ENCODE data around the gene UNG. TPM values are rescaled to one million over a fixed set of nuclear protein-coding genes. Genes with fewer than 3 reads are reported as not detected.

The UNG gene
- total RNA-seq, 1 donor from 2014 or later: 29.2 TPM

- Histone ChIP-seq H3K27ac (no peak overlapping the region), H3K27me3 (no peaks in the 10 kb centered on the region), H3K36me3 (peaks cover 0 to 27% of the 10 kb centered on the region in 2 donors), H3K4me1 (peaks cover 10% of the 10 kb centered on the region), H3K4me3 (no peak overlapping the region), H3K9me3 (no peaks in the 10 kb centered on the region)
- intact Hi-C loops (cut with DNase I): no loop called here
- TF ChIP-seq POLR2AphosphoS5 (IDR thresholded peaks at IDR 0.05; ENCODE audit: insufficient read depth in 1 of 2, low read depth in 1 of 2) (no peak), POLR2A (IDR thresholded peaks at IDR 0.05) (no peak)
- TF ChIP-seq, protein P1, sequence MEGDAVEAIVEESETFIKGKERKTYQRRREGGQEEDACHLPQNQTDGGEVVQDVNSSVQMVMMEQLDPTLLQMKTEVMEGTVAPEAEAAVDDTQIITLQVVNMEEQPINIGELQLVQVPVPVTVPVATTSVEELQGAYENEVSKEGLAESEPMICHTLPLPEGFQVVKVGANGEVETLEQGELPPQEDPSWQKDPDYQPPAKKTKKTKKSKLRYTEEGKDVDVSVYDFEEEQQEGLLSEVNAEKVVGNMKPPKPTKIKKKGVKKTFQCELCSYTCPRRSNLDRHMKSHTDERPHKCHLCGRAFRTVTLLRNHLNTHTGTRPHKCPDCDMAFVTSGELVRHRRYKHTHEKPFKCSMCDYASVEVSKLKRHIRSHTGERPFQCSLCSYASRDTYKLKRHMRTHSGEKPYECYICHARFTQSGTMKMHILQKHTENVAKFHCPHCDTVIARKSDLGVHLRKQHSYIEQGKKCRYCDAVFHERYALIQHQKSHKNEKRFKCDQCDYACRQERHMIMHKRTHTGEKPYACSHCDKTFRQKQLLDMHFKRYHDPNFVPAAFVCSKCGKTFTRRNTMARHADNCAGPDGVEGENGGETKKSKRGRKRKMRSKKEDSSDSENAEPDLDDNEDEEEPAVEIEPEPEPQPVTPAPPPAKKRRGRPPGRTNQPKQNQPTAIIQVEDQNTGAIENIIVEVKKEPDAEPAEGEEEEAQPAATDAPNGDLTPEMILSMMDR (IDR thresholded peaks at IDR 0.05): no peak
- no peak for DNase-seq (ENCODE audit: extremely low spot score in 2 of 2)
These were observed 38.6 kb upstream of the UNG start for GRCh38 chr12:109058773-109059172.

GRCh38 chr12:109064143-109064542, 33.3 kb upstream of the UNG start:
- Histone ChIP-seq H3K27ac (no peak overlapping the region), H3K9me3 (no peaks in the 10 kb centered on the region), H3K4me1 (no peaks in the 10 kb centered on the region), H3K27me3 (no peaks in the 10 kb centered on the region), H3K36me3 (peaks cover 2 to 33% of the 10 kb centered on the region in 2 donors), H3K4me3 (no peak overlapping the region)
- intact Hi-C loops (cut with DNase I): no loop called here
- TF ChIP-seq POLR2AphosphoS5 (IDR thresholded peaks at IDR 0.05; ENCODE audit: insufficient read depth in 1 of 2, low read depth in 1 of 2): no peak
- DNase-seq (ENCODE audit: extremely low spot score in 2 of 2): no peak

DNA sequence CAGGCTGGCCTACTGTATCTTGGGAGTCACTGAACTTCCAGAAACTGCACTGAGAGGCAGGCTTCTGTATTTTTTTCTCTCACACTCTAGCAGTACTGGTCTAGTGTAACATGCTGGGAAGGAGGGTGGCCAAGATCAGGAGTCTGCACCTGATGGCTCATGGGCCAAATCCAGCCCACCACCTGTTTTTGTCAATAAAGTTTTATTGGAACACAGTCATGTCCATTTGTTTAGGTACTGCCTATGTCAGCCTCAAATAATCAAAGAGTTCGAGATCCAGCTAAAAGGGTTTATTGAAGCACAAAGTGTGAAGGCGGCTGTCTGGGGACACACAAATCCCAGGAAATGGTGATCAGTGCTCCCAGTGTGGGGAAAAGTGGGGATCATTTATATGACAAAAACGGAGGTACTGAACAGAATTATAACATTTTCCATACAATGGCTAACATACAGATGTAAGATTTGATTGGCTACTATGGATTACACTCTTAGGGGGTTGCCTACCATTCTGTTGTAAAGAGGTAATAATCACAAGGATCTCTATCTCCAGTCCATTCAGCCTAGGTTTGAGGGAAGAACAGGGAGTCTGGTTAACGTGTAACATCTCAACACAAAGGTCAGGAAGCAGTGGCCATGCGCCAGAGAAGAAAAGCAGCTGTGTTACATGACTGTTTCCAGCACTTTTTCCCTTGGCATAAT, 32.1 kb upstream of the UNG start:
- H3K27me3 ChIP-seq: no peaks in the 10 kb centered on the region
- DNase-seq (ENCODE audit: extremely low spot score in 2 of 2): no peak
- H3K4me1 ChIP-seq: no peaks in the 10 kb centered on the region
- H3K4me3 ChIP-seq: no peak overlapping the region
- peaks cover 2 to 32% of the 10 kb centered on the region in 2 donors for H3K36me3 ChIP-seq
- H3K27ac ChIP-seq: no peak overlapping the region
- intact Hi-C loops (cut with DNase I): no loop called here
- TF ChIP-seq POLR2A (IDR thresholded peaks at IDR 0.05): no peak
- no peak for TF ChIP-seq POLR2AphosphoS5 (IDR thresholded peaks at IDR 0.05; ENCODE audit: insufficient read depth in 1 of 2, low read depth in 1 of 2)
- TF ChIP-seq, protein P1 (IDR thresholded peaks at IDR 0.05): no peak
- H3K9me3 ChIP-seq: no peaks in the 10 kb centered on the region

GRCh38 chr12:109065853-109066193, 31.6 kb upstream of the UNG start:
- Histone ChIP-seq H3K27me3 (no peaks in the 10 kb centered on the region), H3K36me3 (peaks cover 2 to 33% of the 10 kb centered on the region in 2 donors), H3K9me3 (no peaks in the 10 kb centered on the region), H3K4me1 (no peaks in the 10 kb centered on the region), H3K4me3 (no peak overlapping the region), H3K27ac (no peak overlapping the region)
- no peak for DNase-seq (ENCODE audit: extremely low spot score in 2 of 2)
- intact Hi-C loops (cut with DNase I): no loop called here
- TF ChIP-seq POLR2AphosphoS5 (IDR thresholded peaks at IDR 0.05; ENCODE audit: insufficient read depth in 1 of 2, low read depth in 1 of 2) (no peak), POLR2A (IDR thresholded peaks at IDR 0.05) (no peak)
- TF ChIP-seq, protein P1 (IDR thresholded peaks at IDR 0.05): no peak

- peak in 1 of 2 donors; percentile 67 for DNase-seq (ENCODE audit: extremely low spot score in 2 of 2)
- TF ChIP-seq, protein P1 (IDR thresholded peaks at IDR 0.05): no peak
- TF ChIP-seq POLR2AphosphoS5 (IDR thresholded peaks at IDR 0.05; ENCODE audit: insufficient read depth in 1 of 2, low read depth in 1 of 2) (no peak), POLR2A (IDR thresholded peaks at IDR 0.05) (no peak)
- peaks cover 2 to 49% of the 10 kb centered on the region in 2 donors for H3K36me3 ChIP-seq
- H3K4me3 ChIP-seq: no peak overlapping the region
- intact Hi-C loops (cut with DNase I): no loop called here
- no peaks in the 10 kb centered on the region for H3K4me1 ChIP-seq
- no peaks in the 10 kb centered on the region for H3K27me3 ChIP-seq
- H3K9me3 ChIP-seq: no peaks in the 10 kb centered on the region
- H3K27ac ChIP-seq: no peak overlapping the region
These were observed 27.8 kb upstream of the UNG start for GRCh38 chr12:109069307-109070271.
